ENCODE data around the gene RFT1.

RFT1 gene

GRCh38 chr3:53130179-53131061 lies at the start of gene RFT1:
RFT1 (minus strand) TSS chr3:53130435; CDS start chr3:53130400, 35 bp downstream.
- DNase-seq, result peak; percentile 98

DNA sequence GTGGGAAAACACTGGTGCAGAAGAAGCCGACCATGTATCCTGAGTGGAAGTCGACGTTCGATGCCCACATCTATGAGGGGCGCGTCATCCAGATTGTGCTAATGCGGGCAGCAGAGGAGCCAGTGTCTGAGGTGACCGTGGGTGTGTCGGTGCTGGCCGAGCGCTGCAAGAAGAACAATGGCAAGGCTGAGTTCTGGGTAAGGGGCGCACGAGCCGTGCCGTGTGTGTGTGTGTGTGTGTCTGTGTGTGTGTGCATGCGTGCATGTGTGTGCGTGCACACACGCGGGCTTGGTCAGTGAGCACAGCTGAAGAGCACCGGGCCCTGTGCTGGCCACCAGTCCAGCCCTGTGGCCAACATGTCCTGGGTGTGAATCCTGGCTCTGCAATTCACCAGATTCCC lies 49.3 kb upstream of the RFT1 start:
- no peak for DNase-seq

DNA sequence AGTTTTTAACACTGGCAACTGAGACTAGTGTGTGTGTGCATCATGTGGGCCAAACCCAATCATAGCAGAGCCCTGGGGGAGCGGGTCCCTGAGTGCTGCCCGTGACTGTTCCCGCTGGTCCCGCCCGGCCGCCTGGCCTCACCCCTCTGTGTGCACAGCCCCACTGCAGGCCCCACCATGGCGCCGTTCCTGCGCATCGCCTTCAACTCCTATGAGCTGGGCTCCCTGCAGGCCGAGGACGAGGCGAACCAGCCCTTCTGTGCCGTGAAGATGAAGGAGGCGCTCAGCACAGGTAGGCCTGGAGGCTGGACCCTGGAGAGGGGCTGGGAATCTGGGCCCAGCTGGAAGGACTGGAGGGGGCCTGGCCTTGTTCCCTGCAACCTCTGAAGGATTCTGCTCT lies 48.0 kb upstream of the RFT1 start:
- no peak for DNase-seq

GRCh38 chr3:53175613-53176540 lies 45.6 kb upstream of the RFT1 start:
- no peak for DNase-seq

- no peak for DNase-seq
Measured at GRCh38 chr3:53174346-53175250, 44.4 kb upstream of the RFT1 start.

- no peak for DNase-seq
Measured at GRCh38 chr3:53173107-53173506, 42.9 kb upstream of the RFT1 start.

- DNase-seq, result no peak
Measured at GRCh38 chr3:53171827-53172505, 41.7 kb upstream of the RFT1 start.

- DNase-seq, result peak; percentile 76
Measured at GRCh38 chr3:53171064-53171418, 40.8 kb upstream of the RFT1 start.

- DNase-seq, result no peak
Measured at GRCh38 chr3:53170325-53171063, 40.3 kb upstream of the RFT1 start.

DNA sequence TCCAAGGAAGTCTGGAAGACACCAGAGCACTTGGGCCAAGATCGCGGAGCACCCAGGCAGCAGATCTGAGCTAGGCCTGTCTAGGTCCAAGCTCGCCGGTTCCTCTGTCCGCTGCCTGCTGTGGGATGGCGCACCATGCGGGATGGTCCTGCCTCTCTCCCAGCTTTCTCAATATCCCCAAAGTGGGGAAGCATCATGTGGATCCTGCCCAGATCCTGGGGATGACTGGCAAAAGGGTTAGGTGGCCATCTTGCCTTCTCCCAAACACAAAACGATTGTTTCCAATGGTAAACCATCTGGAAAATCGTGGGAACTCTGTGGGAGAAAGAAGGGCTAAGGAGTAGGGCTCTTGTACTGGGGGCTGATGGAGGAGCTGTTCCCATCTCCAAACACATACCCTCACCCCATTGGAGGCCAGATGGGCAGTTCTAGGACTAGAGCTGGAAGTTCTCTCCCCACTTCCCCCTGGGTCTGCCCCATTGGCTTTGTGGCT lies 39.6 kb upstream of the RFT1 start:
- no peak for DNase-seq

DNA sequence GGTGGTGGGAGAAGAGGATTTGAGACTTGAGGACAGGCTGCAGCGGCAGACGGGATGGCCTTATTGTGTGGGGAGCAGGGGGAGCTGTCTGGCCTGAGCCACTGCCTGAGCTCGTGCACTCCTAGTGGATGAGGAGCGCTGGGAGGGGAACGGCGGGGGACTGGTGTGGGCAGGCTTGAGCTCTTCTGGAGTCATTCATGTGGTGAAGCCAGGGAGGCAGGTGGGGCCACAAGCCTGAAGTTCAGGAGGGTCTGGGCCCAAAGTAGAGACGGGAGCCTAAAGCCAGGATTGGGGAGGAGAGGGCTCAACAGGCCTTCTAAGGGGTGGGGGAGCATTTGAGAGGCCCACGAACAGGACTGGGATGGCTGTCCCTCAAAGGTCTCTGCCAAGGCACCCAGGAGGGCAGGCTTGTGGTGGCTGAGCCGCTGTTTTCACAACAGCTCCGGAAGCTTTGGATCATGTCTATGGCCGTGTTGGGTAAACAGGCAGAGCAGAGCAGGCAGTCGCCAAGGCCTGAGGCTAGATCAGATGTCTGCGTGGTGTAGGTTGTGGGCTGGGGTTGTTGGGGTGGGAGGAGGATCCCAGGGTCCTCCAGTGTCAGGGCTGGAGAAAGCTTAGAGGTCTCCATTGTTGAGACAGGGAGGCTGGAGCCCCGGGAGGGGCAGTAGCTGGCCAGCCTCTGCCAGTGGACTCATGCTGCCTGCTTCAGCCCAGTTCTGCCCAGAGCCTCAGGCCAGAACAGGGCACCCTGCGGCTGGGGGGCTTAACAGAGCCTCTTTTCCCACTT lies 39.0 kb upstream of the RFT1 start:
- peak; percentile 74 for DNase-seq

- DNase-seq, result no peak
Measured at GRCh38 chr3:53168175-53168923, 38.1 kb upstream of the RFT1 start.

GRCh38 chr3:53167418-53168174 lies 37.4 kb upstream of the RFT1 start:
- DNase-seq, result no peak

GRCh38 chr3:53166781-53167291 lies 36.6 kb upstream of the RFT1 start:
- peak; percentile 76 for DNase-seq

DNA sequence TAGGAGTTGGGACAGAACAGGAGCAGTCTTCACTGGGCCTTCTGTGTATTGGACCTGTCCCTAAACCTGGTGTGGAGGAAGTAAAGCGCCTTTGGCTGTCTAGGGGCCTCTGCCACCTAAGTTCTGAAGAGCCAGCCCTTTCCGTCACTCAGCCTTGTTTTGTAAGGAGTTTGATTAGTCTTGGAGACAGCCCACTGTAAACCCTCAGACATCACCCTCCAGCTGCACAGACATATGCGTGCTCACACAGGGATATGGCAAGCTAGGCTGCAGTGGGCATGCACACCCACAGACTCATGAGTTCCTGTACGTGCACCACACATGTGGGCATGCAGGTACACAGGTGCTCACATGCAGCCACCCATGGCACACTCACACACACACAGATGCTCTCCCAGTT lies 36.0 kb upstream of the RFT1 start:
- DNase-seq, result no peak

DNA sequence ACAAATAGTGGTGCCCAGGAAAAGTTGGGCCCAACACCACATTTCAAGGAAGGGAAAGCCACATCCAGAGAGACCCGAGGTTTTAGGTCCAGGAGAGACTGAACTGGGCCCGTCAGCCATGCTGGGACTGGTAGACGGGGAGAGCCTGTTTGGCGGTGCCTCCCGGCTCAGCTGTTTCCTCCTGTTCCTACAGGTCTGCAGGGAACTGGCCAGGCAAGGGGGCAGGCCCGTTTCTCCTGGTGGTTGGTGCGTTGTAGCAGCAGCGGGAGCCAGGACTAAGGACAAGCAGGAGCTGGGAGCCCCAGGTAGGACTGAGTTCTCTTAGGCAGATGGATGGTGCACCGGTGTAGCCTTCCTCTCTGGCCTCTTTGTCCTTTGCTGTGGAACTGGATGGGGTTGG lies 34.7 kb upstream of the RFT1 start:
- DNase-seq, result no peak

GRCh38 chr3:53163444-53164387 lies 33.5 kb upstream of the RFT1 start:
- no peak for DNase-seq
